ENCODE measurements around the gene UROD. TPM values are rescaled to one million over a fixed set of nuclear protein-coding genes. Genes with fewer than 3 reads are reported as not detected.

UROD gene
- total and polyA plus RNA-seq, 2 donors (not counting 1 experiment from before 2014, with no cell fraction given), result 65.5 to 82.5 TPM

DNA sequence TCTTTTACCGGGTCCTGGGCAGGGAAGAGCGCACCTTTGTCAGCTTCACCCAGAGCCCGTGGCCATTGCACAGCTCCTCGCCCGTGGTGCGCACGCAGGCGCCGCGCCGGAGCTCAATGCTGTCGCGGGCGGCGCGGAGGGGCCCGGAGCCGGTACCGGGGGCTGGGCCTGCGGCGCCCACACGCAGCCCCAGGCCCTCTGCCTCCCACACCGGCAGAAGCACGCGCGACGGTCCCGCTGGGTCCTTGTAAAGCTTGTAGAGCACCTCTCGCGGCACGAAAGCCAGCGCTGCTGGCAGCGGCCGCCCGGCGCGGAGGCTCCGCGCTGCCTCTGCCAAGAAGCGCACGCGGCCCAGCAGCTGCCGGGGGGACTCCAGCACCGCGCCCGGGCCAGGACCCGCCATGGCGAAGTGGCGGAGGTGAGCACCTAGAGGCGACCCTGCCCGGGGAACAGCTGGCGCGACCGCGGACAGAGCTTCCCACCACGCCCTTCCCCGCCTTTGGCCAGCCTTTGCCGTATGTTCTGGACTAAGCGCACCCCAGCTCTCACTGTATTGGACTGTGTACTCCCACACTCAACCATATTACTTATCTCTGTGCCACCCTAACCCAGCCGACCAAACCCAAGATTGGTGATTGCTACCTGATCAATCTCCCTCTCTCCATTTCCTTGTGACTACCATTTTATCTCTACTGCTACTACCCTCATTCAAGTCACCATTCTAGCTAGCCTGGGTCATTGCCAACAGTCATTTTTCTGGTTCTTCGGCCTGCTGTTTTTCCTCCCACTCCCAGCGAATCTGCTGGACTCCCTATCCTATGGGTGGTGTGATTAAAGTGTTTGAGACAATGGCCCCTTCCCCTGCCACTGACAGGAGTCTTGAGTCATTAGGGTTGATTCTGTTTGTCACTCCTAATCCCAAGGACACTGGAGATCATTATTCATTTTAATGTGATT is 921 bp upstream of the UROD start, which contains the start of gene HECTD3:
TSS of gene HECTD3 (minus strand) at position 470 of the 957 bp plus-strand sequence. CDS start at position 403, 67 bp downstream.
- H3K27ac ChIP-seq (ENCODE audit: low read length in 2 of 2), result peak within 1 kb of the TSS; percentile 66 to 79
- Mint-ChIP-seq H3K27ac (peak within 1 kb of the TSS; percentile 89), H3K9me3 (ENCODE audit: insufficient read depth) (no peaks in the 10 kb centered on the region), H3K4me1 (peaks cover 43% of the 10 kb centered on the region), H3K4me3 (peak within 1 kb of the TSS; percentile 91), H3K27me3 (no peaks in the 10 kb centered on the region)
- peak; percentile 82 for DNase-seq
- H3K9me3 ChIP-seq (ENCODE audit: control extremely low read depth in 1 of 3, control insufficient read depth in 2 of 3, insufficient read depth in 1 of 3, low read length in 2 of 3), result no peaks in the 10 kb centered on the region
- under 1% methylated on average over 60 of the region's 62 CpGs for WGBS (ENCODE audit: insufficient coverage)
- H3K4me3 ChIP-seq (ENCODE audit: control extremely low read depth in 1 of 5, extremely low read depth in 1 of 5, insufficient read depth in 1 of 5, low read depth in 2 of 5, low read length in 4 of 5), result peak within 1 kb of the TSS; percentile 59 to 89 (median 78)
- CTCF ChIA-PET, result interaction anchor here (0.6 to 11.9 kb wide), 28 partner anchors 8 to 1355 kb away, joined by 3 to 388 read pairs (median 5); partner anchors contain the start of genes CCDC163, EIF2B3, MMACHC and MUTYH
- peak within 1 kb of the TSS; percentile 86 for H2AFZ ChIP-seq (ENCODE audit: insufficient read depth, low read depth, low read length, poor library complexity, severe bottlenecking)
- peaks cover 2 to 51% of the 10 kb centered on the region in 2 experiments for H3K36me3 ChIP-seq (replicated peaks in 1 of 2; ENCODE audit: control extremely low read depth in 1 of 2, control insufficient read depth in 1 of 2, extremely low read depth in 1 of 2, insufficient read depth in 2 of 2, low read length in 1 of 2)
- POLR2A ChIA-PET, result interaction anchor here (0.6 to 4.9 kb wide), 21 partner anchors 25 to 680 kb away, joined by 3 to 59 read pairs (median 5); partner anchors contain the start of genes AKR1A1, BEST4, EIF2B3 and MUTYH
- TF ChIP-seq, protein P1, sequence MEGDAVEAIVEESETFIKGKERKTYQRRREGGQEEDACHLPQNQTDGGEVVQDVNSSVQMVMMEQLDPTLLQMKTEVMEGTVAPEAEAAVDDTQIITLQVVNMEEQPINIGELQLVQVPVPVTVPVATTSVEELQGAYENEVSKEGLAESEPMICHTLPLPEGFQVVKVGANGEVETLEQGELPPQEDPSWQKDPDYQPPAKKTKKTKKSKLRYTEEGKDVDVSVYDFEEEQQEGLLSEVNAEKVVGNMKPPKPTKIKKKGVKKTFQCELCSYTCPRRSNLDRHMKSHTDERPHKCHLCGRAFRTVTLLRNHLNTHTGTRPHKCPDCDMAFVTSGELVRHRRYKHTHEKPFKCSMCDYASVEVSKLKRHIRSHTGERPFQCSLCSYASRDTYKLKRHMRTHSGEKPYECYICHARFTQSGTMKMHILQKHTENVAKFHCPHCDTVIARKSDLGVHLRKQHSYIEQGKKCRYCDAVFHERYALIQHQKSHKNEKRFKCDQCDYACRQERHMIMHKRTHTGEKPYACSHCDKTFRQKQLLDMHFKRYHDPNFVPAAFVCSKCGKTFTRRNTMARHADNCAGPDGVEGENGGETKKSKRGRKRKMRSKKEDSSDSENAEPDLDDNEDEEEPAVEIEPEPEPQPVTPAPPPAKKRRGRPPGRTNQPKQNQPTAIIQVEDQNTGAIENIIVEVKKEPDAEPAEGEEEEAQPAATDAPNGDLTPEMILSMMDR (IDR thresholded peaks at IDR 0.05), result no peak
- no peak for TF ChIP-seq EZH2 (IDR thresholded peaks at IDR 0.05; ENCODE audit: borderline replicate concordance, insufficient read depth, low read depth, low read length, poor library complexity, severe bottlenecking)
- H3K4me1 ChIP-seq (ENCODE audit: control insufficient read depth in 2 of 2, insufficient read depth in 2 of 2, low read length in 2 of 2), result peaks cover 31 to 42% of the 10 kb centered on the region in 2 donors
- no peaks in the 10 kb centered on the region for H3K27me3 ChIP-seq (replicated peaks in 1 of 4; ENCODE audit: control extremely low read depth in 1 of 4, control insufficient read depth in 3 of 4, insufficient read depth in 4 of 4, low read length in 3 of 4)
- H3K4me2 ChIP-seq (replicated peaks; ENCODE audit: low read depth, low read length, poor library complexity, severe bottlenecking), result peak within 1 kb of the TSS; percentile 99
- intact Hi-C loops (cut with micrococcal nuclease), result loop anchor here (5.0 kb wide), 5 partner anchors 41 to 379 kb away; partner anchors contain the start of genes RPS8 and ZSWIM5
- ATAC-seq (ENCODE audit: low read depth), result peak; percentile 74
- peak within 1 kb of the TSS; percentile 85 for H3K9ac ChIP-seq (ENCODE audit: low read length)
- H3K79me2 ChIP-seq (ENCODE audit: control insufficient read depth, insufficient read depth, low read length), result peaks cover 41% of the 10 kb centered on the region
- peaks cover 14% of the 10 kb centered on the region for H4K20me1 ChIP-seq (ENCODE audit: control insufficient read depth, insufficient read depth, low read length, poor library complexity, severe bottlenecking)

Measured in B cell (primary cell).